Stimulated activated CD4-positive, alpha-beta T cell treated with anti-CD3 and anti-CD28 coated beads, Interleukin-2, amount 100 ng/mL, for 48 hours (primary cell): ENCODE measurements around the gene PUS7L.
"Not testable (repeated sequence)": the region's sequence is repeated elsewhere in the genome, so short reads cannot be mapped to it uniquely, and the experiment has no call there.

ENCODE experiments used
- DNase-seq, 2 donors: peaks; one replicate each; pipeline ENCODE4 v3.0.0-alpha.2; 2020

Gene PUS7L

GRCh38 chr12:43744826-43745225 lies 13.8 kb downstream of the PUS7L start:
- DNase-seq = no peak

DNA sequence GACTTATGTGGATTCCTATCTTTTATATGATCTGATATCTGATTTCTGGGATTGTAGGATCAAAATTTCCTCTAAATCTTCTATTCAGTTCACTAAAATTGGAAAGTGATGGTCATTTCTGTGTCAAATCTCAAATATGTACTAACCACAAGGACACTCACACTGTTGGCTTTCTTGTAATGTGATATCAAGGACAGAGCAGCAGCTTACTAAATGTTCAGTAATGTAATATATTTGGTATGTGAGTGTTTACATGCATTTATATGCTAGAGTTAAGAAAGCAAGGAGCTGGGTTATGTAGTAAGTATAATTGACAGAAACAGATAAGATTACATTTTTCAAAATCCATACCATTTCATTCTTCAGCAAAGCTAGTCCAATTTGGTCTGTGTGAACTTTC lies 16.5 kb downstream of the PUS7L start:
- no peak for DNase-seq

- no peak for DNase-seq
These were observed 18.0 kb downstream of the PUS7L start for GRCh38 chr12:43740511-43741100.

DNA sequence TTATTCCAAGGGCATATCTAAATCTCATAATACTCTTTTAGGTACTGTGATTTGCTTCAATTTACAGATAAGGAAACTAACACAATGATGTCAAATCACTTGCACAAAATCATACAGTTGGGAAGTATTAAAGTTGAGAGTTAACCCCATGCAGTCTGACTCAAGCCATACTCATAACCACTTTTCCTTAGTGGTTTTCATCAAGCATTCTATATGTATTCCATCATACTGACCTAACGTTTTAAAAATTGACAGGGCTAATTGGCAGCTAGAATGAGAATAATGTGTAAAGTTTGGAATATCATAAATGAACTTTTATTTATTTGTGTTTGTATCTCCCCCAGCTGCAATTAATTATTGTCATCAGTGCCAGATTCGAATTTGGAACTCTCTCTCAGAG lies 20.9 kb downstream of the PUS7L start:
- DNase-seq = no peak

GRCh38 chr12:43736927-43737440 lies 21.6 kb downstream of the PUS7L start:
- DNase-seq = no peak

DNA sequence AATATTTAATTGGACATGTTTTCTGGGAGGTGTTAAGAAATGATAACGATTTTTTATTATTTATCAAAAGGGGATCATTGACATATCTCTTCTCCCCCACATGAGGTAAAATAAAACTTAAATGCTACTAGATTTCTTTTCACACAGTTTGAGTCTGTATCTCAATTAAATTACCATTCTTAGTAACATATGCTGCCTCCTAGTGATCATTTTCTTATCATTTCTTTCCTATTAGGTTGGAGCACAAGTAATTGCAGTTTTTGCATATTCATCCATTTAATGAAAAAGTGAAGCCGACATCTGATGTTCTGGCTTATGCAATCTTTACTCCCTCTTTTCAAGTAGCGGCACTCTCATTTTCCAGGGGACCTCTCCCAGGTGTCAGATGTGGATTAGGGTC lies 24.9 kb downstream of the PUS7L start:
- no peak for DNase-seq

GRCh38 chr12:43730283-43730682 lies 28.3 kb downstream of the PUS7L start:
- DNase-seq = no peak

DNA sequence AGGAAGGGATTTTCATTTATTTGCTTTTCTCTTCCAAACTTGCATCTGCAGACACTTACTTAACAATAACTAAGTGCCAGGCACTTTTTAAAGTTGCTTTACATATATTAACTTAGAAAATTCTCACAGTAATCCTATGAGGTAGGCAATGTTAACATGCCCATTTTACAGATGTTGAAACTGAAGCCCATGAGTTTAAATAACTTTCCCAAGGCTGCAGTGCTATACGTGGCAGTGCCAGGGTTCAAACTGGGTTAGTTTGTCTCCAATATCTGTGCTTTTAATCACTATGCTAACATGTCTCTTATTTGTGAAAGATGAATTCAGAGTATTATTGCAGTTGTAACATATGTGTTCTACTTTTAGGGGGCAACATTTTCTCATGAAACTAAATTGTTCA lies 29.9 kb downstream of the PUS7L start:
- DNase-seq = no peak

- no peak for DNase-seq
These were observed 30.5 kb downstream of the PUS7L start for GRCh38 chr12:43728117-43728516.

DNA sequence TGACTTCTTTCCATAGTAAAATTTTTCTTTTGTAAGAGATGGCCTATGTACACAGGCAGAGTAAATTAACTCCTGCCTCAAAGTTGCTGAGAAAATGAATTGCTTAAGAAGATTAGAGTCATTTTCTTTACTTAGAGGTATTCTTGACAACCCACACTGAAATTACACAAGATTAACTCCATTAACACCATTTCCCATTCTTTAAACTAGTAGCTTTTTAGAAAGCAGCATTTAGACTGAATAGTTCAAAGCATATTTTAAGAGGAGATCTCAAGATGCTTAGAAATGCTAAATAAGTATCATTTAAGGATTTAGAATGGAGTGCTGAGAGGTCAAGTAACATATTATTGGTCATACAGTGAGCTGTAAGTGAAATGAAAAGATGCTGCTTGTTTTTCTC lies 35.5 kb downstream of the PUS7L start:
- no peak for DNase-seq

GRCh38 chr12:43722621-43723020 lies 36.0 kb downstream of the PUS7L start:
- DNase-seq = no peak

DNA sequence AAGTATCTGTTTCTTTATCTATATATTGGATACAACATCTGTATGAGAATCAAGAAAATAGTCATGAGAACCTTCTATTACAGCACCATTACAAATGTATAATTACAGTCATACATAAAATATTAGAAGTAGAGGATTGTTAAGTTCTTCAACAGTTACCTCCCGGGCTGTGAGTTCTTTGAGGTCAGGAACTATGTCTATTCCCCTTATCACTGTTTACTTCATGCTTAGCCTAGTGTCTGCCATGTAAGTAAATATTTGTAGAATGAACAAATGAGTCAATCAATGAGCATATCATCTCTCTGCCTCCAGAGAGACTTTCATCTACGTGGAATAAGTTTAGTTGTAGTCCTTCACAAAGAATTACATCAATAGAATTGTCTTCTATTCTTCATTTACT lies 47.2 kb downstream of the PUS7L start:
- DNase-seq = no peak

DNA sequence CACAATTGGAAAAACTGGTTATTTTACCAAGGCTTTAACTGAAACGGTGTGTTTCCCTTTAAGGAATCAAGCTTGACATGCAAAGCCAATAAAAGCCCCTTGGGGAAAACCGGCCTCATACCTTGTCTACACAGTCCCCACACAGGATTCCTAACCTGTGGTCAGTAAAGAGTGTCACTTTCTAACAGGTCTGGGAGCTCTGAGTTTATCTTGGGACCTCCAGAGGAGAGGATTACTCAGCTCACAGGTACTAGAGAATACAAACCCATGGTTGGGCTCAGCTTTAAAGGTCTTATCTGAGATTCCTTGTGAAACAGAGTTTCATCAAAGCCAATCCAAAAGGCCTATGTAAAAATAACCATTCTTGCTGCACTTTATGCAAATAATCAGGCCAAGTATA lies 54.8 kb downstream of the PUS7L start:
- DNase-seq = not testable (repeated sequence)

DNA sequence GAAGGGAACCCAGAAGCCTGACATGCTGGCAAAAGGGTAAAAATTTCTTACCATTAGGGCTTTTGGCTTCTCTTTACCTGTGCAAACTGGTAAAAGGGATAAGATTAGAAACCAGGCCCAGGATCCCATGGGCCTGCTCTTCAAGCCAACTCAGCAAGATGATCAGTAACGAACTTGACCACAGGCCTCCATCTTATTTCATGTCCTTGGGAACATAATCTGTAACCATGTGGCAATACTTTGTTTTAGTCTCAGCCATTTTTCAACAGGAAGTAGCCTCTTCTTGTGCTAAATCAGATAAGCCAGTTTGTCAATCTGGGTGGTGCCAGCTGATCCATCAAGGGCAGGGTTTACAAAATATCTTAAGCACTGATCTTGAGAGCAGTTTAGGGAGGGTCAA lies 57.4 kb downstream of the PUS7L start:
- DNase-seq = not testable (repeated sequence)

- DNase-seq = no peak
These were observed 62.4 kb downstream of the PUS7L start for GRCh38 chr12:43696154-43696553.

DNA sequence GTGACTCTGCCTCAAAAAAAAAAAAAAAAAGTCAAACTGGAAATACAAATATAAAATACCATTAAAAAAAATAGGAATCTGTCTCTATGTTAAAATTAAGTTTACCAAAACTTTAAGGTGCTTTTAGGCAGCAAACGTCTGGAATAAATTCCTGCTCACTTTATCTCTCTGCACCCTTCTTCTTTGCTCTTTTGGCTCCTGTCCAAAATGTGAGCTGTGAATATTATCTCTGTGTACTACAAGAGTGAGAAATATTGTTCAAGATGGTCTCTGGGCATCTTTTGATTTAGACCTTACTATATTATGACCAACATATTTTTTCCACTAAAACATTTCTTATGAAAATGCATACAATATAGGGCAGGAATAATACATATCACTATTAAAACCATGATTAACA lies 63.7 kb downstream of the PUS7L start:
- DNase-seq = no peak

DNA sequence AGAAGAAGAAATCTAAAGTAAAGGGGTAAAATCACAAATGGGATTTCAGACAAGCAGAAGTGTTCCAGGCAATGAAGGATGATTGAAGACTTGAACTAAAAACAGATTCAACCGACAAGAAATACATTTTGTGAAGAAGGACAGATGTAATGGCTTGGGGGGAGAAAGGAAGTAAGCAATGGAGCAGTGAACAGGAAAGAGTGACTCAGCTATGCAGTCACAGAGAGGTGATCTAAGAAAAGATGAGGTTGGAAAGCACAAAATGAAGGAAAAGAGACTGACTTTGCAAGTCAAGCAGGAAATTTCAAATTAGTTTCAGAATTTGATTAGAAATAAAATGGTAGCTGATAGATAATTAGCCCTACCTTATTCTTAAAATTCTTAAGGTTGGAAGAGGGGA lies 66.5 kb downstream of the PUS7L start:
- DNase-seq = no peak

DNA sequence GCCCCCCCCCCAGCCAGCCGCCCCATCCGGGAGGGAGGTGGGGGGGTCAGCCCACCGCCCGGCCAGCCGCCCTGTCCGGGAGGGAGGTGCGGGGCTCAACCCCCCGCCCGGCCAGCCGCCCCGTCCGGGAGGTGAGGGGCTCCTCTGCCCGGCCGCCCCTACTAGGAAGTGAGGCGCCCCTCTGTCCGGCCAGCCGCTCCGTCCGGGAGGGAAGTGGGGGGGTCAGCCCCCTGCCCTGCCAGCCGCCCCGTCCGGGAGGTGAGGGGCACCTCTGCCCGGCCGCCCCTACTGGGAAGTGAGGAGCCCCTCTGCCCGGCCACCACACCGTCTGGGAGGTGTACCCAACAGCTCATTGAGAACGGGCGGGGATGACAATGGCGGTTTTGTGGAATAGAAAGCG lies 73.1 kb downstream of the PUS7L start:
- not testable (repeated sequence) for DNase-seq

GRCh38 chr12:43676183-43676813 lies 82.3 kb downstream of the PUS7L start:
- peak in 1 of 2 donors; percentile 5 for DNase-seq

DNA sequence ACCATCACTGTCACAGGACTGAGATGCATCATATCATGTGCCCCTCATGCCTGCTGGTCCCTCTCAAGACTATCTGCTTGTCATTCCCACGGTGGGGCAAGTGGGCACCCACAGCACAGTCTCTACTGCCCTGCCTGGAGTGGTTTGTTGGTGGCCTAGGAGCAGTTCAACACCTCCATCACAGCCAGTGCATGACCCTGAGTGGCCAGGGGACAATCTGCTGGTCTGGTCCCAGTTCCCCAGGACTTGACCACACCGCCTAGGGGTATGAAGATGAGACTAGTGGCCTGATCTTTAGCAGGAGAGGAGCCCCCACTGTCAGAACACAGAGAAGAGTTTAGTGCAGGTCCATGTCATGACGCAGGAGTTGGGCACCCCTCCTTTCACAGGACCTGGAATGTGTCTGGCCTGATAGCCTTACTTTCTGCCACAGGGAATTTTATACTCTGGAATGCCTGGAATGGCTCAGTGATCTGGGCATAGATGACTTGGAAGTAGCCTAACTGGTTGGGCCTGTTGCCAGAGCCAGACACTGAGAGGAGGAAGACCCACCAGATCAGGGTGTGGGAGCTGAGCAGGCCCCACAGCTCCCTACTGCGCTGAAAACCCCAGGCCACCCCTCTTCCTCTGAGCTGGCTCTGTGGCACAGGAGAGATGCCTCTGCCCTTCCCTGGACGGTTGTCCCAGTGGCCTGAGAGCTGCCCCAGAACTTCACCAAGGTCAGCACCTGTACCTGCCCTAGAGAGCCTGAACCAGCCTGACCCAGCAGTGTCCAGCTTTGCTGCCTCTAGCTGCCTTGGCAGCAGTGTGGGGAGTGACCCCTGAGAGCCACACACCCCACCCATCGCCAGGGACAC lies 83.3 kb downstream of the PUS7L start:
- no peak for DNase-seq

DNA sequence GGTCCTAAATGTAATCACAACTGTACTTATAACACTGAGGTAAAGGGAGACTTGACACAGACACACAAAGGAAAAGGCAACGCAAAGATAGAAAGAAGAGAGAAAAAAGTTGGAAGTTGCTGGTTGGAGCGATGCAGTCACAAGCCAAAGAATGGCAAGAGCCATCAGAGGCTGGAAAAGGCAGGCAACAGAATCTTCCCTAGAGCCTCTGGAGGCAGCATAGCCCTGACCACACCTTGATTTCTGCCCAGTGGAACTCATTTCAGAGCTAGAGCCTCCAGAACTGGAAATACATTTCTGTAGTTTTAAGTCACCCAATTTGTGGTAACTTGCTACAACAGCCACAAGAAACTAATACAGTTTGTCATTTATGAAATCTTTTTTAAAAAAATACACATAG lies 89.2 kb downstream of the PUS7L start:
- no peak for DNase-seq
